SK-N-MC (cell line): ENCODE data around the gene CLSTN3.

ENCODE experiments used
- EZH2 ChIP-seq: fragments of 200-600 bp; sonication (generic); IDR thresholded peaks from one replicate; pipeline ENCODE4 v1.6.1; 2017; ENCODE audit warnings: antibody characterized with exemption
- POLR2AphosphoS5 ChIP-seq: IDR thresholded peaks from 2 replicates; pipeline ENCODE4 v1.6.1; 2012; ENCODE audit warnings: mild to moderate bottlenecking, low read depth, low read length, borderline replicate concordance

GRCh38 chr12:7114851-7115250 is 15.3 kb upstream of the CLSTN3 start:
- TF ChIP-seq POLR2AphosphoS5 (no peak), EZH2 (no peak)
